K562 (cell line): ENCODE results near the gene INHBC. TPM values are rescaled to one million over a fixed set of nuclear protein-coding genes. Genes with fewer than 3 reads are reported as not detected.

ENCODE experiments used
- ARNT ChIP-seq, 2 experiments: fragments of 450-650 bp; IDR thresholded peaks; 2 replicates each; pipeline ENCODE4 v1.6.1; 2016; ENCODE audit warnings: mild to moderate bottlenecking in 1 of 2
- CREB1 ChIP-seq, 2 experiments: sonication (generic) in 1 of 2; formaldehyde crosslinking in 1 of 2; IDR thresholded peaks; 2 replicates each; pipeline versions ENCODE4 v1.6.1 to v1.8.0; 2012 to 2022; ENCODE audit warnings: inconsistent platforms in 1 of 2, mild to moderate bottlenecking in 1 of 2, missing genetic modification reagents in 1 of 2, moderate library complexity in 1 of 2
- DEAF1 ChIP-seq: fragments of 450-650 bp; formaldehyde crosslinking; IDR thresholded peaks from 2 replicates; pipeline ENCODE4 v1.4.0; 2020; ENCODE audit warnings: mild to moderate bottlenecking, moderate library complexity
- ELF2 ChIP-seq: fragments of 250-450 bp; sonication (Bioruptor Pico); IDR thresholded peaks from 2 replicates; pipeline ENCODE4 v1.5.0; 2021; ENCODE audit warnings: mild to moderate bottlenecking
- FUS ChIP-seq: fragments of 200-400 bp; formaldehyde crosslinking; optimal IDR thresholded peaks from 2 replicates; pipeline ENCODE3; 2017; ENCODE audit warnings: low read depth, low read length
- HBP1 ChIP-seq: fragments of 450-650 bp; formaldehyde crosslinking; IDR thresholded peaks from 2 replicates; pipeline ENCODE4 v1.4.0; 2022; ENCODE audit warnings: missing genetic modification characterization
- HMGN3 ChIP-seq: IDR thresholded peaks from 2 replicates; pipeline ENCODE4 v1.6.1; 2011; ENCODE audit warnings: borderline replicate concordance, low read depth, mild to moderate bottlenecking, mixed read lengths, low read length; ENCODE audit not compliant: insufficient read length; ENCODE audit errors: extremely low read depth
- KDM2B ChIP-seq: fragments of 250-450 bp; sonication (Bioruptor Pico); IDR thresholded peaks from 2 replicates; pipeline ENCODE4 v1.8.0; 2021; ENCODE audit warnings: mild to moderate bottlenecking, moderate library complexity
- MEF2D ChIP-seq: conservative IDR thresholded peaks from 2 replicates; pipeline ENCODE4 v1.6.1; 2016; ENCODE audit warnings: low read depth, missing genetic modification characterization, missing compliant biosample characterization
- NFIC ChIP-seq: fragments of 450-650 bp; IDR thresholded peaks from 2 replicates; pipeline ENCODE4 v1.6.1; 2017; ENCODE audit warnings: mild to moderate bottlenecking, inconsistent platforms
- RNF219 ChIP-seq: fragments of 250-450 bp; sonication (Bioruptor Pico); IDR thresholded peaks from 2 replicates; pipeline ENCODE4 v1.5.0; 2022; ENCODE audit warnings: mild to moderate bottlenecking
- SPI1 ChIP-seq: IDR thresholded peaks from 2 replicates; pipeline ENCODE4 v1.6.1; 2011; ENCODE audit warnings: low read depth, low read length, control low read depth, borderline replicate concordance
- WHSC1 ChIP-seq: IDR thresholded peaks from one replicate; pipeline ENCODE4 v1.6.1; 2012; ENCODE audit warnings: low read length, control low read depth, inconsistent platforms
- YY1 ChIP-seq, 3 experiments: IDR thresholded peaks; 2 replicates each; pipeline ENCODE4 v1.6.1; 2011; ENCODE audit warnings: low read length in 2 of 3, mild to moderate bottlenecking in 2 of 3, moderate library complexity in 2 of 3, borderline replicate concordance in 1 of 3, control low read depth in 1 of 3, low read depth in 1 of 3; ENCODE audit not compliant: insufficient read depth in 3 of 3, insufficient replicate concordance in 2 of 3, control insufficient read depth in 1 of 3, insufficient read length in 1 of 3; ENCODE audit errors: extremely low read depth in 1 of 3
- ZBTB17 ChIP-seq: fragments of 450-650 bp; formaldehyde crosslinking; IDR thresholded peaks from 2 replicates; pipeline ENCODE4 v1.4.0; 2020; ENCODE audit warnings: mild to moderate bottlenecking
- ZKSCAN3 ChIP-seq: fragments of 250-450 bp; sonication (Bioruptor Pico); IDR thresholded peaks from 2 replicates; pipeline ENCODE4 v1.4.0; 2020
- ZNF12 ChIP-seq: sonication (generic); formaldehyde crosslinking; IDR thresholded peaks from 2 replicates; pipeline ENCODE4 v1.4.0; 2020; ENCODE audit warnings: mild to moderate bottlenecking, missing genetic modification reagents
- ZNF444 ChIP-seq: fragments of 250-450 bp; sonication (Bioruptor Pico); IDR thresholded peaks from 2 replicates; pipeline ENCODE4 v1.4.0; 2020; ENCODE audit warnings: mild to moderate bottlenecking, moderate library complexity
- ZNF583 ChIP-seq: fragments of 250-450 bp; sonication (Bioruptor Pico); IDR thresholded peaks from 2 replicates; pipeline ENCODE4 v1.4.0; 2020
- ZNF592 ChIP-seq: fragments of 450-650 bp; IDR thresholded peaks from 2 replicates; pipeline ENCODE4 v1.6.1; 2017; ENCODE audit warnings: antibody characterized with exemption, mild to moderate bottlenecking
- polyA plus RNA-seq, 8 experiments: library from polyadenylated mRNA; depleted of rRNA in 4 of 8; stranded (reverse) in 5 of 8; unstranded in 3 of 8; fragments of >200 nt; fragmentation: Nextera tagmentation in 2 of 8; fragmentation: Illumina TruSeq in 1 of 8; extraction: Ambion mirVana in 2 of 8; extraction: Trizol in 1 of 8; gene quantifications; 2 replicates each; pipeline versions ENCODE4 v1.2.1 to v1.2.3, GENCODE V29; 2011 to 2014; ENCODE audit warnings: inconsistent platforms in 1 of 8, missing spikeins in 1 of 8
- total RNA-seq, 7 experiments: library from RNA; depleted of rRNA in 6 of 7; stranded (reverse); fragments of >200 nt in 6 of 7; fragmentation: Illumina TruSeq in 2 of 7; extraction: Trizol in 2 of 7; gene quantifications; 2 replicates each; pipeline versions ENCODE4 v1.2.1 to v1.2.3, GENCODE V29; 2011 to 2021; ENCODE audit warnings: low replicate concordance in 1 of 7

INHBC gene
- total and polyA plus RNA-seq, 9 of the 15 experiments (the other 6 are each of a cell fraction or from before 2014, with no cell fraction given), result 0.07 to 0.24 (median 0.15) TPM; not detected in 4

- TF ChIP-seq CREB1 (IDR thresholded peaks at IDR 0.05) (no peak), CREB1 (CRISPR knock-in tag; IDR thresholded peaks at IDR 0.05) (no peak), HMGN3 (no peak), FUS (no peak), ZBTB17 (no peak), ZNF12 (no peak), YY1 (IDR thresholded peaks at IDR 0.05; ENCODE audit: borderline replicate concordance in 1 of 3, control insufficient read depth in 1 of 3, extremely low read depth in 1 of 3, insufficient read depth in 3 of 3, insufficient read length in 1 of 3, insufficient replicate concordance in 2 of 3, low read depth in 1 of 3, low read length in 2 of 3) (no peak), KDM2B (CRISPR knock-in tag) (no peak), ZNF444 (no peak), ZNF583 (CRISPR knock-in tag) (no peak), ELF2 (CRISPR knock-in tag) (no peak), ZKSCAN3 (CRISPR knock-in tag) (no peak), MEF2D (0 out of 2 replicates have a peak, but pooled peaks have one; percentile 34), WHSC1 (no peak), RNF219 (CRISPR knock-in tag) (no peak), SPI1 (no peak), DEAF1 (CRISPR knock-in tag) (no peak), ARNT (IDR thresholded peaks at IDR 0.05) (no peak), ZNF592 (peak; percentile 21; the same call in 1 of the 2 replicates), NFIC (peak; percentile 49), HBP1 (CRISPR knock-in tag) (no peak)
These were observed 16.3 kb upstream of the INHBC start (continued) for GRCh38 chr12:57418255-57418654.
